OCI-LY3 (cell line): ENCODE measurements around the gene SHROOM4.

Experiments used
- CTCF ChIP-seq: fragments of 200-600, 300-600 bp; sonication (generic); IDR thresholded peaks from 2 replicates; pipeline ENCODE4 v1.5.1; 2014; ENCODE audit warnings: antibody characterized with exemption, low read length, low read depth
- EZH2phosphoT487 ChIP-seq: fragments of 200-600 bp; shearing (Covaris generic); IDR thresholded peaks from 2 replicates; pipeline ENCODE4 v1.6.1; 2018; ENCODE audit warnings: antibody characterized with exemption, mixed run types, low read depth

- TF ChIP-seq CTCF (no peak), EZH2phosphoT487 (no peak)
Observed at GRCh38 chrX:50635162-50635561, 178.8 kb downstream of the SHROOM4 start.
